G401.6 (cell line): ENCODE results near the gene COL21A1.
"Not testable (repeated sequence)": the region's sequence is repeated elsewhere in the genome, so short reads cannot be mapped to it uniquely, and the experiment has no call there.

Source experiments
- FAIRE-seq: peaks from 2 replicates; lab custom pipeline; 2012; peaks lifted over from hg19 to GRCh38; lab: Jason Lieb, UNC

COL21A1 gene

DNA sequence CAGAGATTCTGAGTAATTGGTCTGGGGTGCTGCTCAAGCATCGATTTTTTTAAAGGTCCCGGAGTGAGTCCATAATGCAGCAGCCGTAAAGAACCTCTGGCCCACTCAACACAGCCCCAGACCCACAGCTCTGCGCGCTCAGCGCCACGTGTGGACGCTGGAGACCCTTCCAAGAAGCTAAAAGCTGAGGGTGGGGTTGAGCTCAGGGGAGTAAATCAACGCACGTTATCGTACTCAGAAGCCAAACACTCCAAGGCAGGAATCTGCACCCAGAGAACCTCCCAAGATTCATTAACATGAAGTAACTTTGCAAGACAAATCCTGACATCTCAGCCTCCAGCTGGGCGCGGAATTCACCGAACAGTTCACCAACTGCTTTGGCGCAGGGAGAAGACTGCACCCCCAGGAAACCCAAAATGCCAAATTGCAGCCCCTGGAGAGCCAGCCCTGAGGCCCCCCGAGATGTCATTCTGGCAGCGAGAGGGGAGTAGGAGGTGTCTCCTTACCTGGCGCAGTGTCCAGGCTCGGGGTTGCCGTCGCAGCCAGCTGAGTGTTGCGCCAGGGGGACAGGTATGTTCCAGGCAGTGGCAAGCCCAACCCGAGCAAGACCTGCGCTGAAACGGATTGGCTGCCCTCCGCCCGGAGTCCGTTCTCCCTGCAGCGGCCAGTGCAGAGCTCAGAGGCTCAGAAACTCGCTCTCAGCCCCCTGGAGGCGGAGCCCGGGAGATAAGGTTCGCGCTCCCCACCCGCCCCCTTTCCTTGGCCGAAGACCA lies at the start of gene COL21A1:
COL21A1 (minus strand) TSS at position 700 of the 773 bp plus-strand sequence. CDS start 64,962 bp downstream, outside the sequence.
- no peak for FAIRE-seq

DNA sequence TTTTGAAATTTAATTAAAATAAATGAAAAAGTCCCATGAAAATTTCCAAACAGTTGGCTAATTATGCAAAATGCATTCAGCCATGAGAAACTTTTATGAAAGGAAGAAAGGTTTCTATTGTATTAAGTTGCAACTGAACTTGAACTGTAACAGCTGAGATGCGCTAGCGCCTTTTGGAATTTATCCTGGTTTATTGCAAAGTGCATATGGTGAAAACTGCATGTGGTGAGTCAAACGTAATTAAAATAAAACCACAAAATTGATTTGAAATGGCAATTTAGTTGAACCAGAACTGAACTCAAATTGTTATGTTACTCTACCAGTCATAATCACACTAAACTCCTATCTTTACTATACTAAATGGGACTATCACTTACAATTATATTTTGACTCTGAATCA lies 46.4 kb upstream of the COL21A1 start:
- no peak for FAIRE-seq

DNA sequence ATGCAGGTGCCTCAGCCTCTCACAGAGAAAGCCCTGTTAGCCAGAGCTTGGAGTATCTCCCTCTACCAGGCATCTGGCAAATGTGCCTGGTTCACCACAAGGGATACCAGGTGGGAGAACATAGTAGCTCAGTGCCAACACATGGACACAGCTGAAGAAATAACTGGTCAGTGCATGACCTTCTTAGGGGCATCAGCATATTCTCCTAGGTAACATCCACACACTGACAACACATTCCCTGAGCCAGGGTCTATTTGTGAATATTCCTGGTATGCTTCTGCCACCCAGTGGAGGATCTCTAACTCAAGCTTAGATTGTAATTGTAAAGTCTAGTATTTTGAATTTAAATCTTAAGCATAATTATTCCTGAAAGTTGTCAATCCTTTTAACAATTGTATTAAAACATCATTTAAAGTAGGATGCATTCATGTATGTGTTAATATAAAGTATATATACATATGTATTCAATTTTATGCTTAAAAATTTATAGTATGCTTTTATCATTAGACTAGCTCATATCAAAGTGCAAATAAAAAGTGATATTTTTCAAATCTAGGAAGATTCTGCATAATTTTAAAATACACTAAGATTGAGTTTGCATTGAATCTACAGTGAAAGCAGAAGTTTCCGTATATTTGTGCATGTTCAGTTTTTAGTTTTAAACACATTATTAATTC lies 45.3 kb upstream of the COL21A1 start:
- peak; percentile 89 for FAIRE-seq

DNA sequence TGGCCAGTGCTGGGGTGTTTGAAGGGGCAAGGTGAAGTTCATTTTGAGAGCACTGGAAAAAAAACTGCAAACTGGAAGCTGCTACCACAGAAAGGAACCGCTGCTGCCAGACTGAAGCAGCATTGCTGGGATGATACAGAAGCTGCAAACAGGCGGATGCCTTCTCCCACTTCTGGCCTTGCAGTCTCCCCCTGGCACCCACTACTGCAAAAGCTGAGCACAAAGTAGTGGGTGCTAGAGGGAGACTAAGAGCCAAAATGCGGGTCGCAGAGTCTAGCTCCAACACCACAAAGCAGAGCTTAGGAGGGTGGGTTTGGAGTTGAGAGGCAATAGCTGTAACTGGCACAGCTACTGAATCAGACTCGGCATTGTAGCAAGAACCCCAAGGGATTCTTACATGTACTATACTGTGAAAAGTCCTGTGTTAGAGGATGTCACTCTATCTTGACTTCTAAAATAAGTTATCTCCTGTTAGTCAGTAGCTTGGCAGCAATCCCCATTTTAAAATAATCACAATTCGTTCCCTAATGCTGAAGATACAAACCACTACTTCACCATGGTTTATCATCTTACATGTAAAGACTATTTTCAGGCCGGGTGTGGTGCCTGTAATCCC lies 44.0 kb upstream of the COL21A1 start:
- FAIRE-seq: no peak

DNA sequence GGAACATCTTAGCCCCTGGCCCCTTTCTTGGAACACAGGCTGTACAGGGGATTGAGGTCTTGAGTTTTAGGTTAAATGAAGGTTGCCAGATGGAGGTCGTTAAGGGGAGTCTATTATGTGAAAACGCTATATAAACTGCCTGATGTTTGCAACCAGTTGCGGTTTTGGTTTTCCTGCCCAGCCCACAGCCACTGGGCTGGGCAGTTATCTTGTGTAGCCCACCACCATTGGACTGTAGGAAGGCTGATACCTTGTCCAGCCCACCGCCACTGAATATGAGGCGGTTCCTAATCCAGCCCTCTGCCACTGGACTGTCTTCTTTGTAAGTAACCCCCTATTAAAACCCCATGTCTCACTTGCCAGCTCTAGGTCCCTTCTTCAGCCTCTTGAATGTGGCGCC lies 42.3 kb upstream of the COL21A1 start:
- no peak for FAIRE-seq

DNA sequence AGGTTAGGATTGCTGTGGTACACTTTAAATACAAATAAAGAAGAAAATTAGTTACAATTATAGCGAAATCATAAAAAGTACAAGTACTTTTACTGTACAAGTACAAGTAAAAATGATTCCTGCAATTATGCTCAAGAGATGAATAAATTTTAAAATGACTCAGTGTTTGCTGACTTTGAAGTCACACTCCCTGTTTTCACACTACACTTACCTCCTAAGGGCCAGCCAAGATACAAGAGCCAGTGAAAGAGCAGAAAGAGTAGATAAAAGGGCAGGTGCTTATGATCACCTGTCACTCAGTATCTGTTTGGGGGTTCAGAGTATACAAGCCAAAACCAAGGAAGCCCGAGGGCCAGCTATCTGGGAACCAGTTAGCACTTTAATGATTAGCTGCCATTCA lies 41.0 kb upstream of the COL21A1 start:
- FAIRE-seq: no peak

DNA sequence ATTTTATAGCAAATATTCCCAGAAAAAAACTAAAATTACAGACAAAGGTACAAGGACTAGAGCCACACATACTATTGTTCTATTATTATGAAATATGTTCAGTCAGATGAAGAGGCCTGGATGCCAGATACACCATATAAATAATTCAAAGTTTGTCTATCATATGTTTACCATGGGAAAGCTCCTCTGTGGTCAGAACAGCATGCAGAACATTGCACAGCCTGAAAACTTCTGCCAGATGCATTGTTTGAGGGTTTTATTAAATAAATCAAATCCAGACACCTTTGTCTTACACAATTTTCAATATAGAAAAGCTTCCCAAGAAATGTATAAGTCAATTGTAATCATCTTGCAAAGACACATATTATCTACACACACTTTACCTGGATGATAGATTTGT lies 35.0 kb upstream of the COL21A1 start:
- no peak for FAIRE-seq

DNA sequence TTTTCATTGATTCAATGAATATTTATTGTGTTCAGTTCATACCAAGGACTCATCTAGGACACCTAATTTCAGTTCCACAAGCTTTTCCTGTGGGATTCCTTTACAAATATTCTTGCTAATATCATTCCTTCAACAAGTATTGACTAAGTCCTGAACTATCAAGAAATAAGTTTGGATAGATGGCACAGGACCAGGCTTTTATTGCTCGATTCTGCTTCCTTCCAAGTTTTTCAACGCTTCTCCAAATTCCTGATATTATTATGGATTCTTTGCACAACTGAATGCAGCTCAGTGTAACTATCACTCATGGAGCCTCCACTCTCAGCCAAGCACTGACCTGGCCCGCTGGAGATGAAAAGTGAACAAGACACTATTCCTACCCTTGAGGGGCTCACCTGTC lies 32.7 kb upstream of the COL21A1 start:
- no peak for FAIRE-seq

DNA sequence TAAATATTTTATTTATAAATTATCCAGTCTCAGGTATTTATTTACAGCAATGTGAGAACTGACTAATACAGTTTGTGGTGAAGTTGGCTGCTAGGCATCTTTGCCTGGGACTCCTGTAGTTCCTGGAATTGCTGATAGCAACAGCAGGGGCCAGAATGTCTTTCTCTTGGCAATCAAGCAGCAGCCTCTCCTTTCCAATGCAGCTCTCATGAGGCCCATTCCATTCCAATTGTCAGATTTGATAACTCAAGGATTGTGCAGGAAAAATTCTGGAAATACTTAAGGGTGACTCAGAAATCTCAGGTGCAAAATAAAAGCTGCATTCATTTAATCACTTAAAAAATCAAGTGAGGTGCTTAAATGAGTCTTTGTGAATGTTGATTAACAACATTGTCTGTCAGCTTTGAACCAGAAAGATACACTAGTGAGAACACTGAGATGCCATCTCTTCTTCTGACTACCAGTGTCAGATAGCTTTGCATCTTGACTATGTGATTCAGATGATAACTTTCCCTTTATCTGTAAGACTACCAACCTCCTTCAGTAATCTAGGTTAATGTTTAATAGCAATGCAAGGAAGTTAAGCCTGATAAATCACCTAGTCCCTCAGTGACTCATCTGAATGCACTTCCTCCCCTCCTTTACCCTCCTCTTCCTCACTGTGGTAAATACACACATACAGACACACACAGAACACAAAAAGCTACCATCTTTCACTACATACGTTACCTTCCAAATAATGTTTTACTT lies 32.1 kb upstream of the COL21A1 start:
- no peak for FAIRE-seq

DNA sequence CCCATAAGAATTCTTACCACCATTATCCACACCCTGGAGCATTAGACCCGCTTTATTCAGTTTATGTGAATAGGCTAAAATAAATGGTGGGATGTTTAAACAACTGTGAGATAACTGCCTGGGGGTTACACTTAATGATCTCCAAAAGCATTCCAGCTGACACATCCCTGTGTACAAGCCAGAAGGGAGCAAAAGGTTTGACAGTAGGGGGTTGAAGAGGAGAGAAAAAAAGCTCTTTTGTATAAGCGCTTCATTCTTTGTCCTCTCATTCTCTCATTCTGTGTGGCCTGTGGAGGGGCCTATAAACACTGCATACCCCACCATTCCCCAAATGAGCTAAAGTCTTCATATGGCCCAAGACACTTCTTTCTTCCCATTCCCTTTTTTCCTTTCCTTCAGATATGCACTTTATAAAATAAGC lies 30.8 kb upstream of the COL21A1 start:
- FAIRE-seq: no peak

DNA sequence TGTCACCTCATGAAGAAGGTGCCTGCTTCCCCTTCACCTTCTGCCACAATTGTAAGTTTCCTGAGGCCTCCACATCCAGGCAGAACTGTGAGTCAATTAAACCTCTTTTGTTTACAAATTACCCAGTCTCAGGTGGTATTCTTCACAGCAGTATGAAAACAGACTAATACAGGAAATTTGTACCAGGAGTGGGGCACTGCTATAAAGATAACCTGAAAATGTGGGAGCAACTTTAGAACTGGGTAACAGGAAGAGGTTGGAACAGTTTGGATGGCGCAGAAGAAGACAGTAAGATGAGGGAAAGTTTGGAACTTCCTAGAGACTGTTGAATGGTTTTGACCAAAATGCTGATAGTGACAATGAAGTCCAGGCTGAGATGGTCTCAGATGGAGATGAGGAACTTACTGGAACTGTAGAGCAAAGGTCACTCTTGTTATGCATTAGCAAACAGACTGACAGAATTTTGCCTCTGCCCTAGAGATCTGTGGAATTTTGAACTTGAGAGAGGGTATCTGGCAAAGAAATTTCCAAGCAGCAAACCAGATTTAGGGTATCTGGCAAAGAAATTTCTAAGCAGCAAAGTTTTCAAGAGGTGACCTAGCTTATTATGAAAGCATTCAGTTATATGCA lies 23.5 kb upstream of the COL21A1 start:
- no peak for FAIRE-seq

DNA sequence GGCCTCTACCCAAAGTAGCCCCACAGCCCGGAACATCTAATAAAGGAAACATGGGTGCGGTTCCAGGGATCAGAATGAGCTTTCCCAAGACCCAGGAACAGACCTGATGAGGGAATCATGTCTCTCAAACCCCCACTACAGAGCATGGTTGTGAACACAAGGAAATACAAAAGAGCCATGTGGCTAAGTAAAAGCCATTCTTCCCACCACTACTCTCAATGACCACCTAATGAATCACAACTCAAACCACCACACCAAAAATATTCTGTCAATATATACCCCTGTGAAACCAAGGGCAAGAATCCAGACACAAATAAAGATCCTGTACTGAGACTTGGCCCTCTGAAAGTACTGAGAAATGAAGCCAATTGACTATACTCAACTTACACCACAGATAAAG lies 20.9 kb upstream of the COL21A1 start:
- FAIRE-seq: no peak

DNA sequence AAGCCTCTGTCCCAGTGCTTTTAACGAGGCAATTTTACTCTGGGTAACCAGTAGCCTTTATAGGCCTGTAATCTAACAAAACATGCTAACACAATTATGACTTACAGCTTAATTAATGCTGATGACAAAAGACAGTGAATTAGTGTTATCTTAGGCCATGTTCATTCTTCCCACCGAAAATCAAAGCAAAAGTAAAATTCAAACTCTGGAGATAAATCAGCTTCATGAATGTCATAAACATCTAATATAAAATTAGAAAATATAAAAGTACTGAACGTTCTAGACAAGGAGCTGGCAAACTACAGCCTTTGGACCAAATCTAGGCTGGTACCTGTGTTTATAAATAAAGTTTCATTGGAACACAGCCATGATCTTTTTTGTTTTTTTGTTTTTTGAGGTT lies 18.6 kb upstream of the COL21A1 start:
- no peak for FAIRE-seq

DNA sequence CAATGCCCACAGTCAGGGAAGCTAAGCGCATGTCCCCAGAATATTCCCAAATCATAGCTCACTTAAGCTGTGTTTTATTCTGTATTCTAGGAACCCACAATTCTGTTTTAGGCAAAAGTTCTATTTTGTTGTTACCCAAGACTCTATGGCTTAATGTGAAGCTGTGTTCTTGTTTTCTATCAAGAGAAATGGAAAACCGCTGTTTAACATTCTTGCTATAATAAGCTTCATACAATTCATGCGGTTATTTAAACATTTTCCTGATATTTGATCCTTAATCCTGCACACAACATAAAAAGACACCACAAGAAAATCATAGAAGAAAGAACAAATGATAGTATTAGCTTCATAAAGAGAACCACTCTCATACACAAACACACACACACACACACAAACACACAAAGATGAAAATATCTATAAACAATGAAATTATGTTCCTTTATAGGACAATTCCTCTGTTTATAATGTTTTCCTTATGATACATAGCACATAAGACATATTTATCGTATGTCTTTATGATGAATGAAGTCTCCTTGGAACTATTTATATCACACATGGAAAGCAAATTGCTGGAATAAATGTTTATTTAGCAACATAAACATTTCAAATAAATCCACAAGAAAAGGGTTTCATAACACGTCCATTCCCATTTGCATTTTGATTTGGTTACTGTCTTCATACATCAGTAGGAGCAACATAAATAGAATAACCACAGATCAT lies 16.4 kb upstream of the COL21A1 start:
- no peak for FAIRE-seq

DNA sequence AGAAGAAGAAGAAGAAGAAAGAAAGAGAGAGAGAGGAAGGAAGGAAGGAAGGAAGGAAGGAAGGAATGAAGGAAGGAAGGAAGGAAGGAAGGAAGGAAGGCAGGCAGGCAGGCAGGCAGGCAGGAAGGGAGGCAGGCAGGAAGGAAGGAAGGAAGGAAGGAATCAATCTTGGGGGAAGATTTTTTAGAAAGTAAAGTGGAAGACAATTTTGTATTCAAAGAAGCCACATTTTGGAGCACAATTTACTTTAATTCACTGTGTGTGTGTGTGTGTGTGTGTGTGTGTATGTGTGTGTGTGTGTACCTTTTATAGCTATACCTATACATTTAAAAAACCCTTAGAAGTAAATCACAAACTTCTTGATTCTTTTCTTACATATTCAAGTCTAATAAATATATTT lies 13.2 kb upstream of the COL21A1 start:
- not testable (repeated sequence) for FAIRE-seq

DNA sequence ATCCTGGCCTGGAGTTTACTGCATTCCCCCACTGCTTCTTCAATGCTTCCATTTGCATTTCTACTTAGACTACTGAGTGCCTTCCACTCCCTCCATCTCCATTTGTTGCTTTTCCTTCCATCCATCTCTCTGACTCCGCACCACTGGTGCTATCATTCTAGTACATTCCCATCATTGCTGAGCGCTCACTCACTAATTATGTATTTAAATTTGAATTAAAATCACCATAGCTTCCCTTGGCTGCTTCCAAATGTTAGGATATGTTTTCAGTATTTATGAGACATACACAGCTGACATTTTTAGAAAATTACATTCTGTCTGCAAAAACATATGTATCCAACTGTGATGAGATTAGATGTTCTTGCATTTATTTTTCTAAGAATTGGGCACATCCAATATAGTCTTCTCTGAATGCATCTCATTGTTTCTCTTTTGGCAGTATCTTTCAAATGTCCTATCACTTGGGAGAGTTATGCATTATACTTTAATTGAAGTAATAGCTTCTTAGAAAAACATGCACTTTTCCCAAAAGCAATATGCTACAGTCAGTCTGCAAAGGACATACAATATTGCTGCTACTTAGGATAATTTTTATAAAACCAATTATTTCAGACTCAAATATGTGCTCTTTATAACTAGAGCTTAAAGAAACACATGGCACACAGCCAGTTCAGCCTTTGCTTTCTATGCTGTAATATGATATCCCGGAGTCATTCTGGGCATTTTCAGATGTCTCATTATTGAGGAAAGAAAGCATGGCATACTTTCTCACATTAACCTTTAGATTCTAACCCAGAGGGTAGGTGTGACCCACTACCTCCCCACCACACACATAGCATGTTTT lies 12.1 kb upstream of the COL21A1 start:
- FAIRE-seq: no peak

DNA sequence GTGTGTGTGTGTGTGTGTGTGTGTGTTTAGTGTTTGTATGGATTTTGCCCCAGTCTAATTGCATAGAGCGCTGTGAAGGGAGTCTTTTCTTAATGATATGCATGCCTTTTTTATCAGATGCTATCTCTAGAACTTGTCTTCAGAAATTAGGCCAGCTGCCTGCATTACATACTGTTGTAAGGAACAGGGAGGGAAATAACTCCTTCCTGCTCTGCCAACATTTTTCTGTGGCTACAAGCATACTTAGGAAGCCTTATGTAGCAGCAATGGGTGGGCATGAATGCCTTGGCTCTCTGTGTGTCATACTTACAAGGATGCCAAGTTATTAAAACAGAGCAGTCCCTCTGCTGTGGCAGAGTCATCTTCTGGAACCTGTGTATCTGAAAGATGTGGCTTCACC lies 8.0 kb upstream of the COL21A1 start:
- FAIRE-seq: no peak

DNA sequence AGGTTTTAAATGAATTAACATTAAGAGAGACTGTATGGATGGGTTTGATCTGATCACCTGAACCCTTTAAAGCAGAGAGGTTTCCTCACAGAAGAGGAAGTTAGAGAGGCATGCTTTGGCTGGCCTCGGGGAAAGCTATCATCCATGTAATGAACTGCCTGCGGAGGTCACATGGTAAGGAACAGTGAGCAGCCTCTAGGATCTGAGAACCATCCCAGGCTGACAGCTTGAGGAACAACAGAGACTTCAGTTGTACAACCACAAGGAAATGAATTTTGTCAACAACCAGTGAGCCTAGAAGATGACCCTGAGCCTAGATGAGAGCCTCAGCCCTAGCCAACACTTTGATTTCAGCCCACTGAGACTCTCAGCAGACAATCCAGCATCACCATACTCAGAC lies 2.9 kb upstream of the COL21A1 start:
- FAIRE-seq: no peak

DNA sequence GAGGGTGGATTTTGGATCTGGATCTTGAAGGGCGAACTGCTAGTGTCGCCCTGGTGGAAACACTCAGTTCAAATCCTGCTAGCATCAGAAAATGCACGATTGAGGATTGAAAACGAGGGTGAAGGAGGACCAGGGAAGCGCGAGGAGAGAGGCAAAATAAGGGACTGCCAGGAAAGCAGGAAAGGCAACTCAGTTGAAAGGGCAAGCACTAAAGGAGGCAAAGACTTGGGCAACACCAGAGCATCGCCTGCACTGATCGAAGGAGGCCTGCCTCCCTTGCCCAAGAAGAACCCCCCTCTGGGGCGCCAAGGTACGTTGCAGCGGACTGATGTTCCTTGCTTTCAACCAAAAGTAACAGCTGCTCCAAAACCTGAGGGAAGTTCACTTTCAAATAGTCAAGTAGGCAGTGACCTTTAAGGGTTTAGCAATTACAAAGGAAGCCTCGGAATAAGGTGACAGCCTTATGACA lies 308 bp upstream of the COL21A1 start:
- FAIRE-seq: no peak

DNA sequence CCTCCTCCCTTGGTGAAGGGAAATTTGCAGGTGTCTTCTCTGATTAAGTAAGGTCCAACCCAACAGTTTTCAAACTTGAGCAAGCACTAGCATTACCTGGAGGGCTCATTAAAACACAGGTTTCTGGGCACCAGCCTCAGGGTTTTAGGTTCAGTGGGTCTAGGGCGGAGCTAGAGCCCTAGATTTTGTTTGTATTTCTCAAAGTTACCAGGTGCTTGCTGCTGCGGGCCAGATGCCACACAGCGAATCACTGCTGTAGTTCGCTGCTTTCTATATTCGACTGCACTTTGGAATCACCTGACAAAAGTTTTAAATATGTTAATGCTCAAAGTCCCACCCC lies 869 bp downstream of the COL21A1 start:
- no peak for FAIRE-seq

DNA sequence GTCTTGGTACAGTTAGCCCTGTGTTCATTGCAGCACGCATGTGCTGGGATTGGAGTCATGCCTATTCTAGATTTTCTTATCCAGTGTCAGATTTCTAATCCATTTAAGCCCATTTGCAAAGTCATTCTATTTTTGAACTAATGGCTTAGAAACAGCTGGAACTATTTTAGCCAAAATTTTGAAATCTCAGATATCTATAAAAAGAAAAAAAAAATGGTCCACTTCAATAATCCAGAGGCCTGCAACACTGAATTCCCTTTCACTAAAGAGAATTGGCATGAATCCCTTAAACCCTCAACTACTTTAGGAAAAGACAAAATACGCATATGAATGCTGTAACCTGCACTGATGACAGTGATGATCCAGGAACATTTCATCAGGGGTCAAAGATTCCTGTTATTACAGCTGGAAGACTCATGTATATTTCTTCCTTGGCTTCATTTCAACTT lies 1.5 kb downstream of the COL21A1 start:
- FAIRE-seq: no peak
